Lower lobe of right lung (tissue), 2 donors: ENCODE data around the gene PPP1R14C. TPM values are rescaled to one million over a fixed set of nuclear protein-coding genes. Genes with fewer than 3 reads are reported as not detected.
A peak's percentile ranks its signal among the peaks of the same experiment; 100 is the strongest.
"Not testable (repeated sequence)": the region's sequence is repeated elsewhere in the genome, so short reads cannot be mapped to it uniquely, and the experiment has no call there.

ENCODE experiments used
- ATAC-seq, 2 donors: fragments of 200-7000 bp; cut with Tn5 transposase; one replicate each; pipeline ENCODE4 v1.9.1; 2020 to 2022; ENCODE audit warnings: mild to moderate bottlenecking in 2 of 2, moderate library complexity in 2 of 2
- DNase-seq: peaks from one replicate; pipeline ENCODE4 v3.0.0-alpha.2; 2020
- H3K27ac ChIP-seq: fragments of 200-600 bp; one replicate; pipeline ENCODE4 v1.8.0; 2022
- H3K27me3 ChIP-seq: fragments of 200-600 bp; one replicate; pipeline ENCODE4 v1.8.0; 2022; ENCODE audit warnings: low read depth
- H3K36me3 ChIP-seq: fragments of 200-600 bp; one replicate; pipeline ENCODE4 v1.8.0; 2022; ENCODE audit warnings: mild to moderate bottlenecking
- H3K4me1 ChIP-seq: fragments of 200-600 bp; one replicate; pipeline ENCODE4 v1.8.0; 2022
- H3K4me3 ChIP-seq: fragments of 200-600 bp; one replicate; pipeline ENCODE4 v1.8.0; 2022; ENCODE audit warnings: mild to moderate bottlenecking
- H3K9me3 ChIP-seq: fragments of 200-600 bp; one replicate; pipeline ENCODE4 v1.8.0; 2022
- CTCF ChIP-seq: fragments of 200-600 bp; IDR thresholded peaks from one replicate; pipeline ENCODE4 v1.8.0; 2022; ENCODE audit warnings: antibody characterized with exemption, mild to moderate bottlenecking
- intact Hi-C: fragments of 100-400 bp; cut with DNase I; formaldehyde crosslinking; loops from one replicate; pipeline ENCODE4 v1.11.0; 2022
- total RNA-seq: library from RNA; stranded (reverse); fragmentation: NEBNext Ultra II Directional; extraction: Animal tissue kit (Norgen Biotek cat#: 25700); gene quantifications from one replicate; pipeline ENCODE4 v1.2.1, GENCODE V29; 2021
- donor health status: DM: no; HTN: yes; CAD: no; lungs with severe emphysema.

Gene PPP1R14C
- total RNA-seq, 1 donor from 2014 or later: 15.4 TPM

- H3K36me3 ChIP-seq: no peaks in the 10 kb centered on the region
- peak; percentile 65 to 74 for ATAC-seq
- peaks cover 24% of the 10 kb centered on the region for H3K4me1 ChIP-seq
- H3K27me3 ChIP-seq: no peaks in the 10 kb centered on the region
- no peak overlapping the region for H3K4me3 ChIP-seq
- H3K27ac ChIP-seq: peak overlapping the region; percentile 25
- no peaks in the 10 kb centered on the region for H3K9me3 ChIP-seq
- peak; percentile 71 for DNase-seq
- intact Hi-C loops: no loop called here
- TF ChIP-seq CTCF: no peak
Measured at GRCh38 chr6:150238336-150238741, 95.5 kb downstream of the PPP1R14C start.

DNA sequence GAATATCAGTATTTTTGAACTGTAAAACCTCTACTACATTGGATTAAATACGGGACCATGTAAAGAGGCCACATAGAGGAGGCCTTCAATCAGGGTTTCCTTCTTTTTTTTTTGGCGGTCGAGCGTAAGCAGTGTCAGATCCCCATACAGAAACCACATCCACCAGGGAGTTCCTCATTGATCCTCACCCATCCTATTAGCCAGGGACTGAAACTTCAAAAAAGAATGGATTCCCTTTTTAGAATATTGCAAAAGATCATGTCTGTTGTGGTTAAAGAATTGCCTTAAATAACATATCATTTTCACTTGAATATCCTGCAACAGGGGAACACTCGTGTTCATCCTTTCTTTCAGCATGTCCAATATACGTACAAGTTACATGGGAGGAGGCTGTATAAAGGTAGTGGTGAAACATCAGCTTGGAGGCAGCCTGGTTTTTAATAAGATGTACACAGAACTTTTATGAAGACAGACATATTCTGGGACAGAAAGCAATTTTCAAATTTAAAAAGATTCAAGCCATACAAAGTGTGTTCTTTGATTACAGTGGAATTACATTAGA is 96.1 kb downstream of the PPP1R14C start:
- Histone ChIP-seq H3K27me3 (no peaks in the 10 kb centered on the region), H3K4me3 (no peak overlapping the region), H3K36me3 (no peaks in the 10 kb centered on the region), H3K9me3 (no peaks in the 10 kb centered on the region), H3K27ac (no peak overlapping the region), H3K4me1 (peaks cover 24% of the 10 kb centered on the region)
- intact Hi-C loops: no loop called here
- TF ChIP-seq CTCF: no peak
- DNase-seq (no peak), ATAC-seq (no peak)

DNA sequence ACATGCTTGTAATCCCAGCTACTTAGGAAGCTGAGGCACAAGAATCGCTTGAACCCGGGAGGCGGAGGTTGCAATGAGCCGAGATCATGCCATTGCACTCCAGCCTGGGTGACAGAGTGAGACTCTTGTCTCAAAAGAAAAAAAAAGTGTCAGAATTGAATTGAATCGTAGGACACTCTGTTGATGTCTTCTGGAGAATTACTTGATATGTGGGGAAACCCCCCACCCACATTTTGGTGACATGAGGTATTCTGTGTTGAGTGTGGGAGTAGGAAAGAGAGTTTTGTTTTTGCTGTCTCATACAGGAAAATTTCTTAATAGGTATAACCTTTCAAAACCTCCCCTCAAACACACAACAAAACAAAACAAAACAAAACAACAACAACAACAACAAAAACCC is 98.9 kb downstream of the PPP1R14C start:
- peaks cover 24% of the 10 kb centered on the region for H3K4me1 ChIP-seq
- H3K27ac ChIP-seq, ATAC-seq, DNase-seq, intact Hi-C loops, H3K4me3 ChIP-seq, H3K36me3 ChIP-seq, H3K27me3 ChIP-seq, H3K9me3 ChIP-seq: not testable (repeated sequence)

DNA sequence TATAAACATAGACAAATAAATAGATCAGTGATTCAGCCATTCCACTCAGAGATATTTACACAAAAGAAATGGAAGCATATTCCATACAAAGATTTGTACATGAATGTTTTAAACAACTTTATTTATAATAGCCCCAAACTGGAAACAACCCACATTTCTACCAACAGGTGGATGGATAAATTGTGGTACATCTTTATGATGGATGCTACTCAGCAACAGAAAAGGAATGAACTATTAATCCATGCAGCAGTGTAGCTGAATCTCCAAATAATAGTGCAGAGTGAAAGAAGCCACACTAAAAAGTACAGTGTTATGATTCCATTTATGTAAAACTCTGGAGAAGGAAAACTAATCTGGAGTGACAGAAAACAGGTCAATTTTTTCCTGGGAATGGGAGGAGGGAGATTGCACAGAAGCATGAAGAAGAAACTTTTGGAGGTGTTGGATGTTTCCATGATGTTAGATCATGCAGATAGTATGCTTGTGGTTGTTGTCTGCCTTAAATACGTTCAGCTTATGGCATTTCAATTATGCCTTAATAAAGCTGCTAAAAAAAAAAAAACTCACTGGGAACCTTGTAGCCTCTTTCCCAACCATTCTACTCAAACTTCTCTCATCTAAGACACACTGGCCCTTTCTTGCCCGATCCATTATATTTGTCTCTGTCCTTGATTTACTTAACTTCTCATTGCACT is 100.9 kb downstream of the PPP1R14C start:
- H3K9me3 ChIP-seq: peaks cover 5% of the 10 kb centered on the region
- no peaks in the 10 kb centered on the region for H3K27me3 ChIP-seq
- H3K27ac ChIP-seq: no peak overlapping the region
- H3K4me1 ChIP-seq: peaks cover 4% of the 10 kb centered on the region
- no peak for TF ChIP-seq CTCF
- no peak overlapping the region for H3K4me3 ChIP-seq
- DNase-seq (no peak), ATAC-seq (no peak)
- no peaks in the 10 kb centered on the region for H3K36me3 ChIP-seq
- intact Hi-C loops: no loop called here

DNA sequence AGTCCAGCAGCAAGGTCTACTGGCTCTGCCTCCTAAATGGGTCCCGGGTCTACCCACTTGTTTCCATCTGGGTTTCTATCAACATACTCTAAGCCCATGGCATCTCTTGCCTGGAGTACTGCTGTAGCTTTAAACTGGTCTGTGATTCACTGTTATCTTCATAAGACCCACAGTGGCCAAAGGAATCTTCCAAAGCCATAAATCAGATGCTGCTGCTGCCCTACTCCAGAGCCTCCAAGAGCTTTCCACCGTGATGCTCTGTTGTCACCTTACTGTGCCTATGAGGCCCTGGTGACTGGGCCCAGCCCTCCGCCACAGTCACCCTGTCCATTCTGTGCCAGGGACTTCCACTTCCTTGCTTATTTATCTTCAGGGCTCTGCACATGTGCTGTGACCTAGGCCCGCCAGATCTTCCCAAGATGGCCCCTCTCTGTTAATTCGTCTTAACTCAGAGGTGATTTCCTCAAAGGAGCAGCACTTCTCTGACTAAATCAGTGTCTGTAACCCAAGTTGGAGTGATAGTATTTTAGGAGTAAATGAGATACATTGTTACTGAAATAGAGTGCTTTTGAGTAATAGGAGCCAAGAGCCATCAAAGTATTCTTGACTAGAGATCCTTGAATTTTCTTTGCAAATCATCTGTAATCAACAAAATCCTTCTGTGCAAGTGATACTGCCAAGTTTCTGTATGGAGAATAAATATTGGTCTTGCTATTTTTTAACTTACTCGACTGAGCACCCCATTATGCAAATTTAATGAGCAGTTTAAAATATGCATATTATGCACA is 102.5 kb downstream of the PPP1R14C start:
- intact Hi-C loops: no loop called here
- H3K9me3 ChIP-seq: peaks cover 5% of the 10 kb centered on the region
- TF ChIP-seq CTCF: no peak
- no peaks in the 10 kb centered on the region for H3K36me3 ChIP-seq
- H3K4me1 ChIP-seq: no peaks in the 10 kb centered on the region
- no peaks in the 10 kb centered on the region for H3K27me3 ChIP-seq
- no peak overlapping the region for H3K4me3 ChIP-seq
- H3K27ac ChIP-seq: no peak overlapping the region
- DNase-seq (no peak), ATAC-seq (no peak)

- no peaks in the 10 kb centered on the region for H3K36me3 ChIP-seq
- H3K9me3 ChIP-seq: peaks cover 5% of the 10 kb centered on the region
- DNase-seq: no peak
- no peak for TF ChIP-seq CTCF
- H3K27ac ChIP-seq: no peak overlapping the region
- H3K4me3 ChIP-seq: no peak overlapping the region
- no peak for ATAC-seq
- intact Hi-C loops: no loop called here
- H3K27me3 ChIP-seq: no peaks in the 10 kb centered on the region
- no peaks in the 10 kb centered on the region for H3K4me1 ChIP-seq
Measured at GRCh38 chr6:150247803-150248202, 105.0 kb downstream of the PPP1R14C start.
